ENCODE measurements around the gene LRRC14B.

The LRRC14B gene

DNA sequence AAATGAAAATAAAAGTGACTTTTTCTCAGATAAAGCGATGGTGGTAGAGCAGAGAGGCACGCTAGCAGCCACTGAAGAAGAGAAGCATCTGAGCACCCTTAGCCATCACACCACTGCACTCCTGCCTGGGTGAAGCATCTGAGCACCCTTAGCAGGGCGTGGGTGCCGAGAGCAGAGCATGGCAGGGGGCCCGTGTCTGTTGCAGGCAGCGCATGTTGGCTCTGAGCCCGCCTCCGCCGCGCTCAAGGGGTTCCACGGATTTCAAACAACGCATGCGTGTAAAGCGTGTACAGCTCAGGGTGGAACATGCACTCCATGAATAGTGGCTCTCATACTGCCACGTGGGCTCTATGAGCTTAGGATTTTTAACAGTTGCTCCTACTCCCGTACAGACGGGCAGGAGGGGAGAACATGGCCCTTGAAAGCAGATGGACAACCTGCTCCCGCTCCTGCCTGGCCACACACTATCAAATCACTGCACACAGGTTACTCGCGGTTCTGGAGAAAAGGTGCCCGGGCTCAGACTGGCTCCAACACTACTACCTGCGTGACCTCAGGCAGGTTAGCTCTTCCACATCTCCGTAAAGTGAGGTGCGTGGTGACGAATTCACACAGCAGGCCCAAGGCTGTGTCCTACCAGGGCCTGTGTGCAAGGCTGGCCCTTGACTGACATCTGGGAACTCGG, 12.1 kb downstream of the LRRC14B start:
- Histone ChIP-seq H3K27me3 (no peaks in the 10 kb centered on the region; the same call in 1 of the 2 replicates), H3K4me2 (no peak overlapping the region), H3K9me3 (peaks cover 4% of the 10 kb centered on the region; the same call in 1 of the 2 replicates), H3K4me1 (peaks cover 67% of the 10 kb centered on the region), H3K4me3 (no peak overlapping the region), H3K9ac (no peak overlapping the region), H4K20me1 (peaks cover 65% of the 10 kb centered on the region; the same call in 1 of the 2 replicates), H3K27ac (no peak overlapping the region), H3K36me3 (peaks cover 59% of the 10 kb centered on the region)
- TF ChIP-seq Cebpa-rat (IDR thresholded peaks at IDR 0.05), result no peak

DNA sequence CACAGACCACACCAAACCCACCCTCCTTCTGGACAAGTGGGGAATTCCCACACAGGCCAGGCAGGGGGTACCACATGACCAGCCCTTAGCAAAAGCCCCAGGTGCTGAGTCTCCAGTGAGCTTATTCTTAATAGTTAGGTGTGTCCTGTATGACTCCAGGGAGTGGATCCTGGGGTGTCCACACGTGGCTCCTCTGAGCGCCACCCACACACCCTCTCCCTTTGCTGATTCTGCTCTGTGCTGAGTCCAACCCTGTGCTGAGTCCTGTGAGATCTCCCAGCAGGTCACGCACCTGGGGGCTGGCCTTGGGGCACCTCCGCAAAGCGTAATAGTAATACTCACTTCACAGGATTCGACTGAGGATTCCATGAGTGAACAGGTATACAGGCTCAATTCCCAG, 12.7 kb downstream of the LRRC14B start:
- H4K20me1 ChIP-seq, result peaks cover 60% of the 10 kb centered on the region; the same call in 1 of the 2 replicates
- no peak overlapping the region for H3K4me3 ChIP-seq
- no peak overlapping the region for H3K4me2 ChIP-seq
- H3K9me3 ChIP-seq, result peaks cover 9% of the 10 kb centered on the region; the same call in 1 of the 2 replicates
- H3K36me3 ChIP-seq, result peaks cover 58% of the 10 kb centered on the region
- H3K4me1 ChIP-seq, result peaks cover 66% of the 10 kb centered on the region
- no peak for TF ChIP-seq Cebpa-rat (IDR thresholded peaks at IDR 0.05)
- no peak overlapping the region for H3K27ac ChIP-seq
- no peak overlapping the region for H3K9ac ChIP-seq
- no peaks in the 10 kb centered on the region; the same call in 1 of the 2 replicates for H3K27me3 ChIP-seq

GRCh38 chr5:204462-204861, 13.2 kb downstream of the LRRC14B start:
- Histone ChIP-seq H3K27ac (no peak overlapping the region), H3K27me3 (no peaks in the 10 kb centered on the region; the same call in 1 of the 2 replicates), H3K9ac (no peak overlapping the region), H3K9me3 (peaks cover 9% of the 10 kb centered on the region; the same call in 1 of the 2 replicates), H4K20me1 (peaks cover 58% of the 10 kb centered on the region; the same call in 1 of the 2 replicates), H3K36me3 (peaks cover 56% of the 10 kb centered on the region), H3K4me1 (peaks cover 61% of the 10 kb centered on the region), H3K4me3 (no peak overlapping the region), H3K4me2 (no peak overlapping the region)
- TF ChIP-seq Cebpa-rat (IDR thresholded peaks at IDR 0.05), result no peak

DNA sequence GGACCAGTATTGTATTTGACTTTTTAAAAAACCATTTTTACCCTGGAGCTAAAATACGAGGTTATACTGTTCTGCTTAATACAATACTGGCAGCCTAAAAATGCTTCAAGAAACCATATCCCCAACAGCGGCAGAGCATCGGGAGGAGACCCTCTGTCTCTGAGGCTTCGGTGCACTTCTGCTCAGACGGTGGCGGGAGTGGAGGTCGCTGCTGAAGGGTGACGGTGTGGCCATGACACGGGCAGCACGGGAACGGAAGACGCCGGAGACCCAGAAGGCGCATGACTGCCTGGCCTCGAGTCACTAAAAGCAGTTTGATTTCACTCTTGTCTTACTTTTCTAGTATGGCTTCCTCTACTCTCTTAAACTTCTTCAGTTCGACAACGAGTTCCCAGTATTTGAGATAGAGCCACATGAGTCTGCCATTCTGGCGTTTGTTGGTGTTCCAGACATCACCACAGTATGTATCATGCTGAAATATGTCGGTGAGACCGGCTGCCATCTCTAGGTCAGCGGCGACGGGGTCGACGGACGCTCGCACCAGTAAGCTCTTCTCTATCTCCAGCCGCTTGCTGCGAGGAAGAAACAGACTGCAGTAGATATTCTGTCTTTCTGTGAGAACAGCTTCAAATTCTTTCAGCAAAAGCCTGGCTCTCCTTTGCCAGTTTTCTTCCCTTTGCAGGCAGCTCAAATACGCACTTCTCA, 13.8 kb downstream of the LRRC14B start:
- Histone ChIP-seq H3K27ac (no peak overlapping the region), H3K4me2 (no peak overlapping the region), H3K36me3 (peaks cover 56% of the 10 kb centered on the region), H4K20me1 (peaks cover 58% of the 10 kb centered on the region; the same call in 1 of the 2 replicates), H3K4me1 (peaks cover 61% of the 10 kb centered on the region), H3K27me3 (no peaks in the 10 kb centered on the region; the same call in 1 of the 2 replicates), H3K9ac (no peak overlapping the region), H3K4me3 (no peak overlapping the region), H3K9me3 (peaks cover 9% of the 10 kb centered on the region; the same call in 1 of the 2 replicates)
- TF ChIP-seq Cebpa-rat (IDR thresholded peaks at IDR 0.05), result no peak

DNA sequence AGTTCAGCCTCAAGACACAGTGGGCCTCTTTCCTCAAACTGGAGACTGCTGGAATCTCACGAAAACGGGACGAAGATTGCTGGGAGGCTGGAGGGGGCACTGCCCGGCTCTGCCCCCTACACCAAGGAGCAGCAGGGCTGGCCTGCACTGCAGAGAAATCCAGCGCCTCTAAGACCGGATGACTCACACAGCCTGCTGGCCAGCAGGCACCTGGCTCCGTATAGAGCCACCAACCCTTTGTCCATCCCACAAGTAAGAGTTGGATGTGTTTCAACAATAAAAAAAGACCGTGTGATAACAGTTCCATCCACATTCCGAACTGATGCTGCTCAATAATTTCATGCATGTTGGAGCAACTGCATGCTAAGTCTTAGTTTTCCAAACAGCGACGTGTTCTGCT, 15.1 kb downstream of the LRRC14B start:
- Histone ChIP-seq H3K9me3 (peaks cover 9% of the 10 kb centered on the region; the same call in 1 of the 2 replicates), H4K20me1 (peaks cover 50% of the 10 kb centered on the region; the same call in 1 of the 2 replicates), H3K27me3 (no peaks in the 10 kb centered on the region; the same call in 1 of the 2 replicates), H3K4me3 (no peak overlapping the region), H3K36me3 (peaks cover 56% of the 10 kb centered on the region), H3K27ac (peak overlapping the region; percentile 51), H3K4me1 (peaks cover 52% of the 10 kb centered on the region), H3K4me2 (peak overlapping the region; percentile 67), H3K9ac (peak overlapping the region; percentile 38; the same call in 1 of the 2 replicates)
- TF ChIP-seq Cebpa-rat (IDR thresholded peaks at IDR 0.05), result no peak

- peak overlapping the region; percentile 67 for H3K4me2 ChIP-seq
- peak overlapping the region; percentile 51 for H3K27ac ChIP-seq
- peaks cover 56% of the 10 kb centered on the region for H3K36me3 ChIP-seq
Observed at GRCh38 chr5:206927-207536, 15.7 kb downstream of the LRRC14B start.

GRCh38 chr5:207599-207998, 16.3 kb downstream of the LRRC14B start:
- peak overlapping the region; percentile 67 for H3K4me2 ChIP-seq
- TF ChIP-seq Cebpa-rat (IDR thresholded peaks at IDR 0.05), result no peak
- peaks cover 9% of the 10 kb centered on the region; the same call in 1 of the 2 replicates for H3K9me3 ChIP-seq
- peak overlapping the region; percentile 51 for H3K27ac ChIP-seq
- no peaks in the 10 kb centered on the region; the same call in 1 of the 2 replicates for H3K27me3 ChIP-seq
- H4K20me1 ChIP-seq, result peaks cover 44% of the 10 kb centered on the region; the same call in 1 of the 2 replicates
- H3K36me3 ChIP-seq, result peaks cover 54% of the 10 kb centered on the region
- H3K4me1 ChIP-seq, result peaks cover 40% of the 10 kb centered on the region
- peak overlapping the region; percentile 38 for H3K9ac ChIP-seq
- H3K4me3 ChIP-seq, result no peak overlapping the region; the same call in 1 of the 2 replicates

More at GRCh38 chr5:206927-207536, 15.7 kb downstream of the LRRC14B start:
- H3K4me3 ChIP-seq, result no peak overlapping the region; the same call in 1 of the 2 replicates
- H3K27me3 ChIP-seq, result no peaks in the 10 kb centered on the region; the same call in 1 of the 2 replicates
- H3K9ac ChIP-seq, result peak overlapping the region; percentile 38
- H3K9me3 ChIP-seq, result peaks cover 9% of the 10 kb centered on the region; the same call in 1 of the 2 replicates
- H4K20me1 ChIP-seq, result peaks cover 44% of the 10 kb centered on the region; the same call in 1 of the 2 replicates
- no peak for TF ChIP-seq Cebpa-rat (IDR thresholded peaks at IDR 0.05)
- H3K4me1 ChIP-seq, result peaks cover 45% of the 10 kb centered on the region

DNA sequence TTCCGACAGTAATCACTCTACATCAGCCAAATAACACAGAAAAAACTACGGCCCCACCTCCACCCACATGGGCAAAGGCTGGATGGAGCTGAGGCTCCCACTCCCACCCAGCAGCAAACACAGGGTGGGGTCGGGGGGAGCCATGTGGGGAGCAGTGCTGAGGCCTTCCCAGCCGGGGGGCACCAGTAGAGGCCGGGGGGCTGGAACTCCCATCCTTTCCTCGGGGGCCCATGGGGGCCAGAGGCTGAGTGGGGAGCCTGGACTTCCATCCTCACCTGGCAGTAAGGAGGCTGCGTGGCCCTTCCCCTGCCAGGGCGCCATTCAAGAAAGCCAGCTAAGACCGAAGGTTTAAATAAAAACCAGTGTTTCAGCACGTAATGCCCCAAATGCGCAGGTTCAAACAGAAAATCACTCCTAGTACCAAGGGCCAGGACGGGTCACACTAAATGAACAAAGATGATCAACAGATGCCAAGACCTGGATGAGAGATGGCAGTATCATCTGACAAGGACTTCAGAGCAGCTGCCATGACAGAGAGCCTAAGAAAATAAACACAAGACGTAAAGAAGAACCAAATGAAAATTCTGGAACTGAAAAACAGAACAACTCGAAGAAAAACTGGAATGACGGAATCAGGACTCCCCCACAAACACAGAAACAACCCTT, 17.3 kb downstream of the LRRC14B start:
- no peak overlapping the region for H3K9ac ChIP-seq
- no peak overlapping the region for H3K4me3 ChIP-seq
- peaks cover 9% of the 10 kb centered on the region; the same call in 1 of the 2 replicates for H3K9me3 ChIP-seq
- peaks cover 50% of the 10 kb centered on the region; the same call in 1 of the 2 replicates for H4K20me1 ChIP-seq
- peaks cover 45% of the 10 kb centered on the region for H3K4me1 ChIP-seq
- no peaks in the 10 kb centered on the region; the same call in 1 of the 2 replicates for H3K27me3 ChIP-seq
- H3K36me3 ChIP-seq, result peaks cover 49% of the 10 kb centered on the region
- H3K27ac ChIP-seq, result peak overlapping the region; percentile 51
- no peak for TF ChIP-seq Cebpa-rat (IDR thresholded peaks at IDR 0.05)
- peak overlapping the region; percentile 67 for H3K4me2 ChIP-seq
